Measurements from ENCODE around the gene RIC1.

DNA sequence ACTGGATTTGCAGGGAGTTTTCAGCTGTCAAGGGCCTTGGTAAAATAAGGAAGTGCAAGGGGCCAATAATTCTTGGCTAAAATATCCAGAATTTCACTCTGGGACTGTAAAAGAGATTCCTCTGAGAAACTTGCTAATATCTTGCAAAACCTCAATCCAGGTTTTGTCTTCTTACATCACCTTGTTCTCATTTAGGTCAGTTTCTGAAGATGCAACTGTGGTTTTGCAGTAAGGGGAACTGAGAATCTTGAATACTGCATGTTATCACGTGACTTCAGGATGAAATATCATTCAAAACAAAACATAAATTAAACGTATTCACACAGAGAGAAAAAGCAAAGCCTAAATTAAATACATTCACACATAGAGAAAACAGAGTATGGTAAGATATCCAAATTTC lies 35.0 kb upstream of the RIC1 start:
- TF ChIP-seq, protein P1, sequence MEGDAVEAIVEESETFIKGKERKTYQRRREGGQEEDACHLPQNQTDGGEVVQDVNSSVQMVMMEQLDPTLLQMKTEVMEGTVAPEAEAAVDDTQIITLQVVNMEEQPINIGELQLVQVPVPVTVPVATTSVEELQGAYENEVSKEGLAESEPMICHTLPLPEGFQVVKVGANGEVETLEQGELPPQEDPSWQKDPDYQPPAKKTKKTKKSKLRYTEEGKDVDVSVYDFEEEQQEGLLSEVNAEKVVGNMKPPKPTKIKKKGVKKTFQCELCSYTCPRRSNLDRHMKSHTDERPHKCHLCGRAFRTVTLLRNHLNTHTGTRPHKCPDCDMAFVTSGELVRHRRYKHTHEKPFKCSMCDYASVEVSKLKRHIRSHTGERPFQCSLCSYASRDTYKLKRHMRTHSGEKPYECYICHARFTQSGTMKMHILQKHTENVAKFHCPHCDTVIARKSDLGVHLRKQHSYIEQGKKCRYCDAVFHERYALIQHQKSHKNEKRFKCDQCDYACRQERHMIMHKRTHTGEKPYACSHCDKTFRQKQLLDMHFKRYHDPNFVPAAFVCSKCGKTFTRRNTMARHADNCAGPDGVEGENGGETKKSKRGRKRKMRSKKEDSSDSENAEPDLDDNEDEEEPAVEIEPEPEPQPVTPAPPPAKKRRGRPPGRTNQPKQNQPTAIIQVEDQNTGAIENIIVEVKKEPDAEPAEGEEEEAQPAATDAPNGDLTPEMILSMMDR (conservative IDR thresholded peaks at IDR 0.05 in 1 of 2, IDR thresholded peaks at IDR 0.05 in 1 of 2; ENCODE audit: low read depth in 1 of 2, low read length in 2 of 2): no peak
- TF ChIP-seq EZH2 (IDR thresholded peaks at IDR 0.05; ENCODE audit: low read length, missing control alignments): no peak
